SIG-M5 (cell line): ENCODE data around the gene KLK11.

ENCODE experiments used
- DNase-seq: peaks from one replicate; lab custom pipeline; 2025; lab: John Stamatoyannopoulos, UW

Gene KLK11

GRCh38 chr19:51026554-51026831 lies at the start of gene KLK11:
Gene KLK11 (minus strand): TSS chr19:51026616. CDS start chr19:51025631, 985 bp downstream.
- no peak for DNase-seq

- DNase-seq: no peak
Observed at GRCh38 chr19:51075998-51076397, 49.6 kb upstream of the KLK11 start.

GRCh38 chr19:51071095-51071405 lies 44.6 kb upstream of the KLK11 start:
- DNase-seq: no peak

GRCh38 chr19:51070334-51071094 lies 44.1 kb upstream of the KLK11 start:
- no peak for DNase-seq

GRCh38 chr19:51066393-51067186 lies 40.2 kb upstream of the KLK11 start:
- no peak for DNase-seq

- DNase-seq: no peak
Observed at GRCh38 chr19:51065221-51065960, 39.0 kb upstream of the KLK11 start.

- no peak for DNase-seq
Observed at GRCh38 chr19:51064534-51065220, 38.3 kb upstream of the KLK11 start, which contains the start of gene KLK13. Gene KLK13 (minus strand): TSS chr19:51065092. CDS start chr19:51065067, 25 bp downstream.

- no peak for DNase-seq
Observed at GRCh38 chr19:51063664-51064063, 37.2 kb upstream of the KLK11 start.

GRCh38 chr19:51060973-51061372 lies 34.6 kb upstream of the KLK11 start:
- DNase-seq: no peak

- no peak for DNase-seq
Observed at GRCh38 chr19:51060336-51060735, 33.9 kb upstream of the KLK11 start.

- DNase-seq: no peak
Observed at GRCh38 chr19:51059715-51060114, 33.3 kb upstream of the KLK11 start.

GRCh38 chr19:51055866-51056265 lies 29.4 kb upstream of the KLK11 start:
- DNase-seq: no peak

- no peak for DNase-seq
Observed at GRCh38 chr19:51047031-51047335, 20.6 kb upstream of the KLK11 start.

GRCh38 chr19:51044327-51044726 lies 17.9 kb upstream of the KLK11 start:
- DNase-seq: no peak

GRCh38 chr19:51043497-51043896 lies 17.1 kb upstream of the KLK11 start:
- DNase-seq: no peak

GRCh38 chr19:51040151-51040550 lies 13.7 kb upstream of the KLK11 start:
- no peak for DNase-seq

GRCh38 chr19:51036519-51036918 lies 10.1 kb upstream of the KLK11 start:
- no peak for DNase-seq

- DNase-seq: no peak
Observed at GRCh38 chr19:51034704-51035103, 8.3 kb upstream of the KLK11 start, which contains the start of gene KLK12. Gene KLK12 (minus strand): TSS chr19:51035002. CDS start chr19:51034621, 381 bp downstream.

GRCh38 chr19:51031880-51032225 lies 5.4 kb upstream of the KLK11 start:
- DNase-seq: no peak

- no peak for DNase-seq
Observed at GRCh38 chr19:51031220-51031879, 4.9 kb upstream of the KLK11 start.

- DNase-seq: no peak
Observed at GRCh38 chr19:51030631-51031030, 4.2 kb upstream of the KLK11 start.

- DNase-seq: no peak
Observed at GRCh38 chr19:51029718-51030117, 3.3 kb upstream of the KLK11 start.
